Astrocyte of the cerebellum (primary cell): ENCODE data around the gene PLAGL1.

Experiments
- DNase-seq: peaks from one replicate; pipeline ENCODE4 v3.0.0-alpha.2; 2011; ENCODE audit warnings: low read depth
- H3K4me3 ChIP-seq: 2 replicates; pipeline ENCODE4 v1.5.1; 2011; ENCODE audit warnings: mild to moderate bottlenecking, low read depth, low read length, moderate library complexity
- in situ Hi-C: cut with HindIII; loops from 2 replicates; pipeline ENCODE4 v1.10.0; 2017; ENCODE audit warnings: low sequenced_read_pairs
- TF ChIP-seq, protein P1 (sequence below): IDR thresholded peaks from 2 replicates; pipeline ENCODE4 v1.5.1; 2012; ENCODE audit warnings: low read length, low read depth, moderate library complexity, mild to moderate bottlenecking; ENCODE audit errors: missing control alignments

Gene PLAGL1

DNA sequence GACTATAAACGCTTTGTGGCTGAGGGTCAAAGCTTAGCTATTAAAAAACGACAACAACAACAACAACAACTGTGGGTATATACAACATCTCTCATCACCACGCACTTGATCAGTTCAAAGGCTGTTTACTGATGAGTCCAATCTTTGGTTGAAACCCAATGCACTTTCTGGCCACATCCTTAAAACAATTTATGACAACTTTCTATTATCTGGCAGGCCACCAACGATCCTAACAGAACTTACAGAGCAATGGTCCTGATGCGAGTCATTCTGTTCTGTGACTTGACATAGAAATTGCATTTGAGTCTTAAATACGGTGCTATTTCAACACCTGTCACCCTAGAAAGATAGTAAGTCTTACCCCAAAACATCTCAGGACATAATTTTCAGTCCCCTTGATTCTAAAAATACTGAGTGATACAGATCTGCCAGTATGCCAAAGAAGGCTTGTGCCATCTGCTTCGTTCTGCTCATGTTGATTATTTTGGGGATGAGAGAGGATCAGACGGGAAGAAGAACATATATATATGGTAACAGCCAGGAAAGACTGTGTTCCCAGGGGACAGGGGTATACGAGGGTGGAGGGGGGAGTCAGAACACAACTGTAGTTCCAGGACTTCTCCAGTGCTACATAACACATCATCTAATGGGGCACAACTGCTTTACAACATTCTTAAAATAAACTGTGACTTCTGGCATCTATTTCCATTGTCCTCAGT, 55.8 kb downstream of the PLAGL1 start:
- no peak for DNase-seq
- in situ Hi-C loops: no loop called here
- H3K4me3 ChIP-seq: no peak overlapping the region
- TF ChIP-seq, protein P1, sequence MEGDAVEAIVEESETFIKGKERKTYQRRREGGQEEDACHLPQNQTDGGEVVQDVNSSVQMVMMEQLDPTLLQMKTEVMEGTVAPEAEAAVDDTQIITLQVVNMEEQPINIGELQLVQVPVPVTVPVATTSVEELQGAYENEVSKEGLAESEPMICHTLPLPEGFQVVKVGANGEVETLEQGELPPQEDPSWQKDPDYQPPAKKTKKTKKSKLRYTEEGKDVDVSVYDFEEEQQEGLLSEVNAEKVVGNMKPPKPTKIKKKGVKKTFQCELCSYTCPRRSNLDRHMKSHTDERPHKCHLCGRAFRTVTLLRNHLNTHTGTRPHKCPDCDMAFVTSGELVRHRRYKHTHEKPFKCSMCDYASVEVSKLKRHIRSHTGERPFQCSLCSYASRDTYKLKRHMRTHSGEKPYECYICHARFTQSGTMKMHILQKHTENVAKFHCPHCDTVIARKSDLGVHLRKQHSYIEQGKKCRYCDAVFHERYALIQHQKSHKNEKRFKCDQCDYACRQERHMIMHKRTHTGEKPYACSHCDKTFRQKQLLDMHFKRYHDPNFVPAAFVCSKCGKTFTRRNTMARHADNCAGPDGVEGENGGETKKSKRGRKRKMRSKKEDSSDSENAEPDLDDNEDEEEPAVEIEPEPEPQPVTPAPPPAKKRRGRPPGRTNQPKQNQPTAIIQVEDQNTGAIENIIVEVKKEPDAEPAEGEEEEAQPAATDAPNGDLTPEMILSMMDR: no peak

DNA sequence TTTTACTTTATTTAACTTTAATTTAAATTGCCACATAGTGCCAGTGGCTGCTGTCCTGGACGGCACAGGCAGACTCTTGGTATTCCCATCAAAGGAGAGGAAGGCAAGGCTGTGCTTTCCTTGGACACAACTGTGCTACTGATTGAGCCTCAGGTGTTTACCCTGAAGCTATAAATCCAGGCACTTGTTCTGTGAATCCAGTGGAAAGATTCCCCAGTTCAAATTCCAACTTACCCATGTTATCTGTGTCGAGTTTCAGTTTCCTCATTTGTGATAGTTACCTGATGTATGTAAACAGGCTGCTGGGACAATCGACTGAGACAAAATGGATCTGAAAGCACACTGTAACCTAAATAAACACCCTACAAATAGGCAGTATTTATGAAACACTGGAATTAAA, 57.2 kb downstream of the PLAGL1 start:
- TF ChIP-seq, protein P1: no peak
- no peak overlapping the region for H3K4me3 ChIP-seq
- DNase-seq: no peak
- in situ Hi-C loops: no loop called here

DNA sequence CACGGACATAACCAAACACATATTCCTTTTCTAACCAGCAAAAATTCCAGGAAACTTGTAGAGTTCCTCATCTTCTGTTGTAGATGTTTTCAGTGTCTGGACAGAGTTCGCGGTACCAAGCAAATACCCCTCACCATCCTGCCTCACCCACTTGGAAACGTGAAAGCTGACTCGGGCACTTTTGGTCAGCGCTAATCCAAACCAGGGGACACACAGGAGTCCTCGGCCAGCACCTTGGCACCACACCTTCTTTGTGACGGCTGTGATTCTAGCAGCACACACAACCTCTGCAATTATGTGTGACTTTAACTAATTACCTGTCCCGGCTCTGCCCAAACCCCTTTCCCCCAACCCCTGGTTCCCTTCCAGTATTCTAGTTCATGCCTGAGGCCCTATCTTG, 58.1 kb downstream of the PLAGL1 start:
- no peak for DNase-seq
- in situ Hi-C loops: no loop called here

DNA sequence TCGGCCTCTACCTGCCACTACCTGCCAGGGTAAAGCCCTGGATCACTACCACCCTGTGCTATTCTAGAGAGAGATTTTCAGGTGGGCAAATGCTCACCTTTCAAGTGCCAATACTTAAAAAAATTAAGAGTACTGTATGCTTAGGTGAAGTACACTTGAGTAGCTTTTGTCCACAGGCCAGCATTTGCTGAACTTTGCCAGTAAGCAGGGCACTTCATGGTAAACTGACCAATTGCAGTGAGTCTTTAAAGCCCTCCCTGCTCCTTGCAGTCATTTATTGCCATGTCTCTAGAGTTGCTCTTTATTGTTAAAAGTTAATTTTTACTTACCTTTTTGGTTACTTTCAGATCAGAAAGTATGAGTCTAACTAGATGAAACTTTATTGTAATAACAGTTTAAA, 58.5 kb downstream of the PLAGL1 start:
- DNase-seq: no peak
- TF ChIP-seq, protein P1: no peak
- H3K4me3 ChIP-seq: no peak overlapping the region
- in situ Hi-C loops: no loop called here

More for the DNA sequence above, 58.1 kb downstream of the PLAGL1 start:
- no peak overlapping the region for H3K4me3 ChIP-seq
- TF ChIP-seq, protein P1: no peak

DNA sequence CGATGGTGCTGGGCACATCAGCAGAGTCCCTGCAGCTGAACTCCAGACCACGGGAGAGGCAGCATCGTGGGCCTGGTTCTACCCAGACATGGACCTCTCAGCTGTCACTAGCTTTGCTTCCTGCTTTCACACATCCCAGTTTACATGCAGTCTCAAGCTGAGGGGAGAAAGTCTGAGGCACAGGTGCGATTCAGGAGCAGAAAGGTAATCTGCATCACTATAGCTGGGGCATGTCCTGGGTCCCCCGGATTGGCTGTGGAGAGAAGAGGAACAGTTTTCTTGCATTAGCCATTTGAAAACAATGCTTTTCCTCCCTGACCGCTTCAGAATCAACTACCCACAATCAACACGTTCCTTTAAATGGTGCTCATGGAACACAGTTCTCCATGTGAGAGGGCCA, 59.9 kb downstream of the PLAGL1 start:
- TF ChIP-seq, protein P1: no peak
- in situ Hi-C loops: no loop called here
- no peak overlapping the region for H3K4me3 ChIP-seq
- DNase-seq: no peak

DNA sequence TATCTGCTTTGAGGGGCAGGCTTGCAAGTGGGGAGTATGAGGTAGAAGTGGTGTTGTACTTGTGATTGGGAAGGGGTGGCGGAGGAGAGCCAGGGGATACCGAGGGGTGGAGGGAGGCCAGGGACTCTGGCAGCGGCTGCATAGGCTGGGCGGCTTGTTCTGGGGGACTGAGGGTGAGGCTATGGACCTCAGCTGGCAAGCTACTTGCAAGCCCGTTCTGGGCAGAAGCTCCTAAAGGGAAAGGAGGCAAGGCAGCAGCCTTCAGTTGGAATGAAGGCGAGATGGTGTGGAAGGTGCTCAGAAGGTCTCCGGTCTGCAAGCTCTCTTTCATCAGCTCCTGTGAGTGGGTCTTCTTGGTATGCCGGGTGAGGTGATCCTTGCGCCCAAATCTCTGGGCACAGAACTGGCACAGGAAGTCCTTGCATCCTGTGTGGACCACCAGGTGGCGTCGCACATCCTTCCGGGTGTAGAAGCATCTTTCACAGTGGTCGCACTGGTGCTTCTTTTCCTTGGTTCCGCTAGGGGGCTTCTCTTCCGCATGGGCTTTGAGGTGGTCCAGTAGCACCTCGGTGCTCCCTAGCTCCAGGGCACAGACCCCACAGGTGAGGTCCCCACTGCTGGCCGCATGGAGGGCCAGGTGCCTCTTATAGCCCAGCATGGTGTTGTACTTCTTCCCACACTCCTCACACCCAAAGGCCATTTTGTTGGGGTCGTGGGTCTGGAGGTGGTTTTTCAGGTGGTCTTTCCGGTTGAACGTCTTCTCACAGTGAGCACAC, 66.0 kb downstream of the PLAGL1 start:
- in situ Hi-C loops: no loop called here
- TF ChIP-seq, protein P1: peak; percentile 70
- H3K4me3 ChIP-seq: no peak overlapping the region
- peak; percentile 32 for DNase-seq
